H9 (cell line): ENCODE results near the gene CEP164. TPM values are rescaled to one million over a fixed set of nuclear protein-coding genes. Genes with fewer than 3 reads are reported as not detected.

Experiments
- DNase-seq: peaks from one replicate; pipeline ENCODE4 v3.0.0-alpha.2; 2017
- H2AFZ ChIP-seq: one replicate; pipeline ENCODE4 v1.6.1; 2013; ENCODE audit warnings: mild to moderate bottlenecking, low read length, control low read depth, moderate library complexity
- H2AK5ac ChIP-seq: 2 replicates; pipeline ENCODE4 v1.6.1; 2013; ENCODE audit warnings: low read length, control low read depth, mixed read lengths; ENCODE audit not compliant: insufficient read length
- H2BK120ac ChIP-seq: one replicate; pipeline ENCODE4 v1.6.1; 2013; ENCODE audit warnings: low read depth, mild to moderate bottlenecking, low read length, control low read depth, inconsistent platforms; ENCODE audit not compliant: poor library complexity, severe bottlenecking
- H2BK12ac ChIP-seq: 2 replicates; pipeline ENCODE4 v1.6.1; 2013; ENCODE audit warnings: low read length, control low read depth, mixed read lengths, low read depth; ENCODE audit not compliant: insufficient read length
- H2BK15ac ChIP-seq: 2 replicates; pipeline ENCODE4 v1.6.1; 2013; ENCODE audit warnings: low read depth, low read length, control low read depth
- H2BK20ac ChIP-seq: one replicate; pipeline ENCODE4 v1.6.1; 2013; ENCODE audit warnings: low read depth, mild to moderate bottlenecking, low read length, control low read depth, inconsistent platforms; ENCODE audit not compliant: poor library complexity, severe bottlenecking
- H2BK5ac ChIP-seq: 2 replicates; pipeline ENCODE4 v1.6.1; 2013; ENCODE audit warnings: low read length, control low read depth, mixed read lengths; ENCODE audit not compliant: insufficient read length
- H3K14ac ChIP-seq: 2 replicates; pipeline ENCODE4 v1.6.1; 2013; ENCODE audit warnings: low read length, control low read depth; ENCODE audit not compliant: insufficient read depth
- H3K18ac ChIP-seq: 2 replicates; pipeline ENCODE4 v1.6.1; 2013; ENCODE audit warnings: low read depth, mild to moderate bottlenecking, mixed read lengths, low read length, control low read depth; ENCODE audit not compliant: insufficient read length
- H3K23ac ChIP-seq: 2 replicates; pipeline ENCODE4 v1.6.1; 2013; ENCODE audit warnings: low read length, control low read depth, mixed read lengths, low read depth; ENCODE audit not compliant: insufficient read length
- H3K23me2 ChIP-seq: 2 replicates; pipeline ENCODE4 v1.6.1; 2013; ENCODE audit warnings: low read depth, mild to moderate bottlenecking, mixed read lengths, low read length, control low read depth; ENCODE audit not compliant: insufficient read length, poor library complexity, severe bottlenecking
- H3K27ac ChIP-seq: 2 replicates; pipeline ENCODE4 v1.5.1; 2013; ENCODE audit warnings: low read length, control low read depth, mixed read lengths, low read depth; ENCODE audit not compliant: insufficient read length
- H3K27me3 ChIP-seq: 2 replicates; pipeline ENCODE4 v1.6.1; 2013; ENCODE audit warnings: low read length, control low read depth, inconsistent platforms; ENCODE audit not compliant: insufficient read depth
- H3K4ac ChIP-seq: 2 replicates; pipeline ENCODE4 v1.6.1; 2013; ENCODE audit warnings: low read depth, mild to moderate bottlenecking, control low read depth, inconsistent platforms, low read length, moderate library complexity
- H3K4me1 ChIP-seq: 2 replicates; pipeline ENCODE4 v1.6.1; 2013; ENCODE audit warnings: low read length, control low read depth, inconsistent platforms; ENCODE audit not compliant: insufficient read depth
- H3K4me2 ChIP-seq: 2 replicates; pipeline ENCODE4 v1.6.1; 2013; ENCODE audit warnings: low read length, control low read depth, mixed read lengths; ENCODE audit not compliant: insufficient read length, insufficient read depth
- H3K56ac ChIP-seq: 2 replicates; pipeline ENCODE4 v1.6.1; 2013; ENCODE audit warnings: low read depth, mild to moderate bottlenecking, mixed read lengths, low read length, control low read depth; ENCODE audit not compliant: insufficient read length
- H3K79me1 ChIP-seq: 2 replicates; pipeline ENCODE4 v1.6.1; 2013; ENCODE audit warnings: low read depth, mild to moderate bottlenecking, moderate library complexity, low read length, control low read depth, inconsistent platforms; ENCODE audit not compliant: insufficient read depth, poor library complexity, severe bottlenecking
- H3K79me2 ChIP-seq: 2 replicates; pipeline ENCODE4 v1.6.1; 2013; ENCODE audit warnings: low read length, control low read depth, inconsistent platforms; ENCODE audit not compliant: insufficient read depth
- H3K9ac ChIP-seq: 2 replicates; pipeline ENCODE4 v1.6.1; 2013; ENCODE audit warnings: low read length, control low read depth, mixed read lengths; ENCODE audit not compliant: insufficient read length; ENCODE audit errors: extremely low read depth
- H3K9me3 ChIP-seq: one replicate; pipeline ENCODE4 v1.6.1; 2013; ENCODE audit warnings: low read depth, low read length, inconsistent platforms; ENCODE audit not compliant: control insufficient read depth
- H3T11ph ChIP-seq: one replicate; pipeline ENCODE4 v1.6.1; 2013; ENCODE audit warnings: mild to moderate bottlenecking, low read length, control low read depth, inconsistent platforms
- H4K20me1 ChIP-seq: one replicate; pipeline ENCODE4 v1.6.1; 2013; ENCODE audit not compliant: control insufficient read depth, insufficient read length, insufficient read depth
- H4K5ac ChIP-seq: 2 replicates; pipeline ENCODE4 v1.6.1; 2013; ENCODE audit warnings: low read depth, mild to moderate bottlenecking, mixed read lengths, low read length, control low read depth; ENCODE audit not compliant: insufficient read length
- H4K8ac ChIP-seq: replicated peaks from 2 replicates; pipeline ENCODE4 v1.6.1; 2013; ENCODE audit warnings: low read length, control low read depth, mixed read lengths, low read depth; ENCODE audit not compliant: insufficient read length
- H4K91ac ChIP-seq: 2 replicates; pipeline ENCODE4 v1.6.1; 2013; ENCODE audit warnings: low read depth, mild to moderate bottlenecking, moderate library complexity, mixed read lengths, low read length, control low read depth; ENCODE audit not compliant: insufficient read length
- H3K27ac Mint-ChIP-seq, 3 experiments: 2 replicates in 2 of 3; 3 replicates in 1 of 3; pipeline ENCODE4 v1.8.0; 2020 to 2021; ENCODE audit warnings: mixed read lengths in 3 of 3, mild to moderate bottlenecking in 1 of 3, moderate library complexity in 1 of 3
- H3K27me3 Mint-ChIP-seq: 2 replicates; pipeline ENCODE4 v1.8.0; 2021; ENCODE audit warnings: low read depth, mild to moderate bottlenecking, moderate library complexity, mixed read lengths
- H3K36me3 Mint-ChIP-seq, 3 experiments: 2 replicates in 2 of 3; 3 replicates in 1 of 3; pipeline ENCODE4 v1.8.0; 2020 to 2021; ENCODE audit warnings: low read depth in 3 of 3, mixed read lengths in 3 of 3; ENCODE audit not compliant: insufficient read depth in 1 of 3
- H3K4me1 Mint-ChIP-seq, 2 experiments: 2 replicates each; pipeline ENCODE4 v1.8.0; 2020; ENCODE audit warnings: mixed read lengths in 2 of 2
- H3K4me3 Mint-ChIP-seq, 2 experiments: 2 replicates in 1 of 2; 3 replicates in 1 of 2; pipeline ENCODE4 v1.8.0; 2020 to 2021; ENCODE audit warnings: mild to moderate bottlenecking in 2 of 2, mixed read lengths in 2 of 2, moderate library complexity in 1 of 2
- H3K9me3 Mint-ChIP-seq, 2 experiments: 2 replicates in 1 of 2; 3 replicates in 1 of 2; pipeline ENCODE4 v1.8.0; 2020; ENCODE audit warnings: mild to moderate bottlenecking in 2 of 2, mixed read lengths in 2 of 2, moderate library complexity in 1 of 2
- WGBS: extraction: QIAGEN DNeasy Blood & Tissue Kit; methylation state at CpG from one replicate; pipeline ENCODE4 v1.1.7; 2013; ENCODE audit warnings: missing lambda C conversion rate, low lambda C conversion rate, mixed read lengths; ENCODE audit not compliant: insufficient read length; ENCODE audit errors: extremely low coverage; 5-methylcytosine and 5-hydroxymethylcytosine counted together
- total RNA-seq: library from RNA; stranded (reverse); gene quantifications from 2 replicates; pipeline ENCODE4 v1.2.1, GENCODE V29; 2021
- TF ChIP-seq, protein P1 (sequence below): fragments of 200-600 bp; sonication (generic); conservative IDR thresholded peaks from 3 replicates; pipeline ENCODE4 v1.8.0; 2021; ENCODE audit warnings: antibody characterized with exemption, mild to moderate bottlenecking

The CEP164 gene
- total RNA-seq, 1 experiment from 2014 or later, result 24.9 TPM

DNA sequence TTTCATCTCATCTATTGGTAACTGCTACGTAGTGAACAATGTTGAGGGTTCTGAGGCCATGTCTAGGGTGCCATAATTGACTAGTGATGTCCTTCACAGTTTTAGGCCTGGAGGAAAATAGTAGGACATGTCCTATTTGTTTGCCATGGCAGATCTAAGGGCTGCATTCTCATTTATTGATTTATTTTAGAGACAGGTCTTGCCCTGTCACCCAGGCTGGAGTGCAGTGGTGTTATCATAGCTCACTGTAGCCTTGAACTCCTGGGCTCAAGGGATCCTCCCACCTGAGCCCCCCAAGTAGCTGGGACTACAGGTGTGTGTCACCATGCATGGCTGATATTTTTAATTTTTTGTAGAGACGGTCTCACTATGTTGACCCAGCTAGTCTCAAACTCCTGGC, 5.2 kb downstream of the CEP164 start:
- Histone ChIP-seq H2AK5ac (no peak overlapping the region), H3K4me1 (no peaks in the 10 kb centered on the region), H3K23me2 (peaks cover 6% of the 10 kb centered on the region), H3K4me2 (no peak overlapping the region), H3K79me1 (no peaks in the 10 kb centered on the region), H4K8ac (no peak overlapping the region), H2BK20ac (no peak overlapping the region), H3K9me3 (no peaks in the 10 kb centered on the region), H3K56ac (no peak overlapping the region), H2BK5ac (no peak overlapping the region), H3T11ph (no peak overlapping the region), H4K20me1 (no peaks in the 10 kb centered on the region), H3K27me3 (no peaks in the 10 kb centered on the region), H2BK12ac (no peak overlapping the region), H2BK15ac (no peak overlapping the region), H4K5ac (no peak overlapping the region), H3K4ac (no peak overlapping the region), H3K9ac (no peak overlapping the region), H3K23ac (no peak overlapping the region), H2BK120ac (no peak overlapping the region), H3K18ac (no peak overlapping the region), H3K14ac (no peak overlapping the region), H2AFZ (no peak overlapping the region), H3K27ac (no peak overlapping the region), H4K91ac (no peak overlapping the region), H3K79me2 (no peaks in the 10 kb centered on the region; the same call in 1 of the 2 replicates)
- Mint-ChIP-seq H3K27me3 (no peaks in the 10 kb centered on the region), H3K4me1 (no peaks in the 10 kb centered on the region), H3K27ac (no peak overlapping the region), H3K4me3 (no peak overlapping the region), H3K9me3 (no peaks in the 10 kb centered on the region), H3K36me3 (peaks cover 0 to 5% (median 3%) of the 10 kb centered on the region in 3 experiments; a peak in 1 of 7 replicates)
- no CpG with 5 or more reads among the region's 2 CpGs for WGBS
- DNase-seq, result no peak
- TF ChIP-seq, protein P1, sequence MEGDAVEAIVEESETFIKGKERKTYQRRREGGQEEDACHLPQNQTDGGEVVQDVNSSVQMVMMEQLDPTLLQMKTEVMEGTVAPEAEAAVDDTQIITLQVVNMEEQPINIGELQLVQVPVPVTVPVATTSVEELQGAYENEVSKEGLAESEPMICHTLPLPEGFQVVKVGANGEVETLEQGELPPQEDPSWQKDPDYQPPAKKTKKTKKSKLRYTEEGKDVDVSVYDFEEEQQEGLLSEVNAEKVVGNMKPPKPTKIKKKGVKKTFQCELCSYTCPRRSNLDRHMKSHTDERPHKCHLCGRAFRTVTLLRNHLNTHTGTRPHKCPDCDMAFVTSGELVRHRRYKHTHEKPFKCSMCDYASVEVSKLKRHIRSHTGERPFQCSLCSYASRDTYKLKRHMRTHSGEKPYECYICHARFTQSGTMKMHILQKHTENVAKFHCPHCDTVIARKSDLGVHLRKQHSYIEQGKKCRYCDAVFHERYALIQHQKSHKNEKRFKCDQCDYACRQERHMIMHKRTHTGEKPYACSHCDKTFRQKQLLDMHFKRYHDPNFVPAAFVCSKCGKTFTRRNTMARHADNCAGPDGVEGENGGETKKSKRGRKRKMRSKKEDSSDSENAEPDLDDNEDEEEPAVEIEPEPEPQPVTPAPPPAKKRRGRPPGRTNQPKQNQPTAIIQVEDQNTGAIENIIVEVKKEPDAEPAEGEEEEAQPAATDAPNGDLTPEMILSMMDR, result no peak
